ENCODE measurements around the gene ARHGEF2.

GRCh38 chr1:155970531-155971167 lies 7.7 kb downstream of the ARHGEF2 start:
- TF ChIP-seq, protein P1, sequence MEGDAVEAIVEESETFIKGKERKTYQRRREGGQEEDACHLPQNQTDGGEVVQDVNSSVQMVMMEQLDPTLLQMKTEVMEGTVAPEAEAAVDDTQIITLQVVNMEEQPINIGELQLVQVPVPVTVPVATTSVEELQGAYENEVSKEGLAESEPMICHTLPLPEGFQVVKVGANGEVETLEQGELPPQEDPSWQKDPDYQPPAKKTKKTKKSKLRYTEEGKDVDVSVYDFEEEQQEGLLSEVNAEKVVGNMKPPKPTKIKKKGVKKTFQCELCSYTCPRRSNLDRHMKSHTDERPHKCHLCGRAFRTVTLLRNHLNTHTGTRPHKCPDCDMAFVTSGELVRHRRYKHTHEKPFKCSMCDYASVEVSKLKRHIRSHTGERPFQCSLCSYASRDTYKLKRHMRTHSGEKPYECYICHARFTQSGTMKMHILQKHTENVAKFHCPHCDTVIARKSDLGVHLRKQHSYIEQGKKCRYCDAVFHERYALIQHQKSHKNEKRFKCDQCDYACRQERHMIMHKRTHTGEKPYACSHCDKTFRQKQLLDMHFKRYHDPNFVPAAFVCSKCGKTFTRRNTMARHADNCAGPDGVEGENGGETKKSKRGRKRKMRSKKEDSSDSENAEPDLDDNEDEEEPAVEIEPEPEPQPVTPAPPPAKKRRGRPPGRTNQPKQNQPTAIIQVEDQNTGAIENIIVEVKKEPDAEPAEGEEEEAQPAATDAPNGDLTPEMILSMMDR (IDR thresholded peaks at IDR 0.05): no peak
- TF ChIP-seq EZH2 (IDR thresholded peaks at IDR 0.05; ENCODE audit: borderline replicate concordance, insufficient read depth, low read depth, low read length, poor library complexity, severe bottlenecking): no peak
